Keratinocyte (primary cell): ENCODE results near the gene CMIP.

ENCODE experiments used
- EZH2 ChIP-seq: IDR thresholded peaks from one replicate; pipeline ENCODE4 v1.6.1; 2012; ENCODE audit warnings: inconsistent platforms, mild to moderate bottlenecking, low read length, moderate library complexity
- TF ChIP-seq, protein P1 (sequence below), 3 experiments: IDR thresholded peaks in 1 of 3; conservative IDR thresholded peaks in 1 of 3; optimal IDR thresholded peaks in 1 of 3; 2 replicates in 2 of 3; 3 replicates in 1 of 3; pipeline versions ENCODE3 to v1.5.1; 2011; ENCODE audit warnings: low read length in 3 of 3, mild to moderate bottlenecking in 3 of 3, moderate library complexity in 2 of 3, control low read depth in 1 of 3, inconsistent platforms in 1 of 3; ENCODE audit not compliant: insufficient read depth in 2 of 3; ENCODE audit errors: extremely low read depth in 1 of 3

DNA sequence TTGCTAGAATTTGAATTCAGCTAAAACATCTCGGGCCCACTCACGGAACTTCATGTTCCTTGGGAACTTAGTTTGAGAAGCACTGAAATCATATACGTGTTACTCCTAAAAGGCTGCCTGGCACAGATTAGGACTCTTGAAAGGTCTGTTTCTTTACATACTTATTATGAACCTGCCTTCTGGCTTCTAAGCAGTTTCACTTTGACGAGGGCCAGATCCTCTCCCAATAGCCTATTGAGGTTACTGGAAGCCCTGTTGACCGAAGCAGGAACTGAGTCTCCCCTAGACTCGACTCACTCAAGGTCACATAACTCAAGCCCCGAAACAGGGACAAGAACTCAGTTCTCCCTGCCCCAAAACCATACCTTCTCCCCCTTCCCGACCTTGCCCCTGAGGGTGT is 212.6 kb downstream of the CMIP start:
- TF ChIP-seq, protein P1, sequence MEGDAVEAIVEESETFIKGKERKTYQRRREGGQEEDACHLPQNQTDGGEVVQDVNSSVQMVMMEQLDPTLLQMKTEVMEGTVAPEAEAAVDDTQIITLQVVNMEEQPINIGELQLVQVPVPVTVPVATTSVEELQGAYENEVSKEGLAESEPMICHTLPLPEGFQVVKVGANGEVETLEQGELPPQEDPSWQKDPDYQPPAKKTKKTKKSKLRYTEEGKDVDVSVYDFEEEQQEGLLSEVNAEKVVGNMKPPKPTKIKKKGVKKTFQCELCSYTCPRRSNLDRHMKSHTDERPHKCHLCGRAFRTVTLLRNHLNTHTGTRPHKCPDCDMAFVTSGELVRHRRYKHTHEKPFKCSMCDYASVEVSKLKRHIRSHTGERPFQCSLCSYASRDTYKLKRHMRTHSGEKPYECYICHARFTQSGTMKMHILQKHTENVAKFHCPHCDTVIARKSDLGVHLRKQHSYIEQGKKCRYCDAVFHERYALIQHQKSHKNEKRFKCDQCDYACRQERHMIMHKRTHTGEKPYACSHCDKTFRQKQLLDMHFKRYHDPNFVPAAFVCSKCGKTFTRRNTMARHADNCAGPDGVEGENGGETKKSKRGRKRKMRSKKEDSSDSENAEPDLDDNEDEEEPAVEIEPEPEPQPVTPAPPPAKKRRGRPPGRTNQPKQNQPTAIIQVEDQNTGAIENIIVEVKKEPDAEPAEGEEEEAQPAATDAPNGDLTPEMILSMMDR (optimal IDR thresholded peaks at IDR 0.05 in 1 of 3, IDR thresholded peaks at IDR 0.05 in 1 of 3, conservative IDR thresholded peaks at IDR 0.05 in 1 of 3; ENCODE audit: extremely low read depth in 1 of 3, insufficient read depth in 2 of 3, low read length in 3 of 3): no peak
- TF ChIP-seq EZH2: no peak
